Hepatocyte (in vitro differentiated cells): ENCODE data around the gene OR2L3. TPM values are rescaled to one million over a fixed set of nuclear protein-coding genes. Genes with fewer than 3 reads are reported as not detected.

Experiments
- DNase-seq: peaks from one replicate; pipeline ENCODE4 v3.0.0-alpha.2; 2016; ENCODE audit warnings: low spot score
- H2AFZ ChIP-seq: fragments of 200-600 bp; sonication (generic); 2 replicates; pipeline ENCODE4 v1.6.0; 2016; ENCODE audit warnings: antibody characterized with exemption, mild to moderate bottlenecking
- H3K27ac ChIP-seq: fragments of 200-600 bp; sonication (generic); 2 replicates; pipeline ENCODE4 v1.5.1; 2016; ENCODE audit warnings: mild to moderate bottlenecking
- H3K27me3 ChIP-seq: fragments of 200-600 bp; sonication (generic); 2 replicates; pipeline ENCODE4 v1.6.1; 2016
- H3K36me3 ChIP-seq: fragments of 200-600 bp; sonication (generic); replicated peaks from 2 replicates; pipeline ENCODE4 v1.5.1; 2016; ENCODE audit warnings: low read depth; ENCODE audit not compliant: insufficient read depth
- H3K4me1 ChIP-seq: fragments of 200-600 bp; sonication (generic); 2 replicates; pipeline ENCODE4 v1.5.1; 2016; ENCODE audit warnings: mild to moderate bottlenecking, moderate library complexity; ENCODE audit not compliant: insufficient read depth
- H3K4me2 ChIP-seq: fragments of 200-600 bp; sonication (generic); 2 replicates; pipeline ENCODE4 v1.6.0; 2016
- H3K4me3 ChIP-seq: fragments of 200-600 bp; sonication (generic); 2 replicates; pipeline ENCODE4 v1.5.1; 2016; ENCODE audit warnings: mild to moderate bottlenecking
- H3K79me2 ChIP-seq: fragments of 200-600 bp; sonication (generic); 2 replicates; pipeline ENCODE4 v1.6.0; 2017; ENCODE audit warnings: mild to moderate bottlenecking
- H3K9me2 ChIP-seq: fragments of 200-600 bp; sonication (generic); replicated peaks from 2 replicates; pipeline ENCODE4 v1.6.0; 2017; ENCODE audit warnings: mild to moderate bottlenecking; ENCODE audit not compliant: insufficient read depth
- H3K9me3 ChIP-seq: fragments of 200-600 bp; sonication (generic); 2 replicates; pipeline ENCODE4 v1.5.1; 2016; ENCODE audit warnings: low read depth, mild to moderate bottlenecking
- H4K20me1 ChIP-seq: fragments of 200-600 bp; sonication (generic); 2 replicates; pipeline ENCODE4 v1.6.0; 2016; ENCODE audit warnings: mild to moderate bottlenecking; ENCODE audit not compliant: insufficient read depth, poor library complexity, severe bottlenecking
- CTCF ChIP-seq: fragments of 200-600 bp; sonication (generic); IDR thresholded peaks from 2 replicates; pipeline ENCODE4 v1.5.1; 2016; ENCODE audit warnings: antibody characterized with exemption, mild to moderate bottlenecking; ENCODE audit not compliant: poor library complexity
- EZH2 ChIP-seq: fragments of 200-600 bp; sonication (generic); IDR thresholded peaks from 2 replicates; pipeline ENCODE4 v1.6.1; 2016; ENCODE audit warnings: antibody characterized with exemption, mild to moderate bottlenecking, borderline replicate concordance
- EZH2phosphoT487 ChIP-seq: fragments of 200-600 bp; sonication (generic); IDR thresholded peaks from one replicate; pipeline ENCODE4 v1.6.1; 2018; ENCODE audit warnings: antibody characterized with exemption, mild to moderate bottlenecking, low read depth, moderate library complexity; ENCODE audit not compliant: unreplicated experiment, severe bottlenecking
- WGBS: methylation state at CpG from one replicate; pipeline ENCODE4 v1.1.6; 2016; ENCODE audit warnings: low lambda C conversion rate; ENCODE audit errors: missing lambda C conversion rate; 5-methylcytosine and 5-hydroxymethylcytosine counted together
- polyA plus RNA-seq: library from polyadenylated mRNA; unstranded; fragments of >200 nt; fragmentation: Nextera tagmentation; extraction: Ambion mirVana; gene quantifications from 2 replicates; pipeline ENCODE4 v1.2.1, GENCODE V29; 2016
- total RNA-seq: library from RNA; depleted of rRNA; stranded (reverse); fragments of >200 nt; gene quantifications from 2 replicates; pipeline ENCODE4 v1.2.3, GENCODE V29; 2014

The OR2L3 gene
- total RNA-seq (not detected in 2 replicates), polyA plus RNA-seq (not detected in 2 replicates)

GRCh38 chr1:248046536-248046935 lies at the start of gene OR2L3:
TSS of gene OR2L3 (plus strand) at chr1:248046836. CDS start at chr1:248060682, 13,846 bp downstream.
- TF ChIP-seq EZH2 (no peak), EZH2phosphoT487 (no peak), CTCF (no peak)
- Histone ChIP-seq H3K36me3 (no peaks in the 10 kb centered on the region), H3K79me2 (no peaks in the 10 kb centered on the region), H3K9me2 (no peaks in the 10 kb centered on the region), H3K4me1 (no peaks in the 10 kb centered on the region), H2AFZ (no peak within 1 kb of the TSS), H3K27me3 (no peaks in the 10 kb centered on the region), H4K20me1 (no peaks in the 10 kb centered on the region), H3K4me2 (no peak within 1 kb of the TSS), H3K9me3 (peaks cover 5% of the 10 kb centered on the region), H3K27ac (no peak within 1 kb of the TSS), H3K4me3 (no peak within 1 kb of the TSS)
- no peak for DNase-seq
- WGBS, result 63% methylated on average over 2 of the region's 2 CpGs

GRCh38 chr1:247998811-247999210 lies 47.8 kb upstream of the OR2L3 start:
- Histone ChIP-seq H3K27me3 (no peaks in the 10 kb centered on the region), H2AFZ (no peak overlapping the region), H3K4me1 (no peaks in the 10 kb centered on the region), H3K4me3 (no peak overlapping the region), H3K36me3 (no peaks in the 10 kb centered on the region), H3K79me2 (no peaks in the 10 kb centered on the region), H3K9me2 (no peaks in the 10 kb centered on the region), H3K9me3 (no peaks in the 10 kb centered on the region), H3K27ac (no peak overlapping the region), H4K20me1 (no peaks in the 10 kb centered on the region), H3K4me2 (no peak overlapping the region)
- TF ChIP-seq CTCF (no peak), EZH2 (no peak), EZH2phosphoT487 (no peak)
- no peak for DNase-seq
- 13% methylated on average over 2 of the region's 2 CpGs for WGBS

GRCh38 chr1:248000169-248000568 lies 46.5 kb upstream of the OR2L3 start:
- DNase-seq, result no peak
- Histone ChIP-seq H3K36me3 (no peaks in the 10 kb centered on the region), H3K9me2 (no peaks in the 10 kb centered on the region), H3K27ac (no peak overlapping the region), H2AFZ (no peak overlapping the region), H4K20me1 (no peaks in the 10 kb centered on the region), H3K79me2 (no peaks in the 10 kb centered on the region), H3K9me3 (no peaks in the 10 kb centered on the region), H3K4me2 (no peak overlapping the region), H3K27me3 (no peaks in the 10 kb centered on the region), H3K4me1 (no peaks in the 10 kb centered on the region), H3K4me3 (no peak overlapping the region)
- TF ChIP-seq CTCF (no peak), EZH2 (no peak), EZH2phosphoT487 (no peak)
- WGBS, result 77% methylated on average over 1 of the region's 1 CpG

- Histone ChIP-seq H2AFZ (no peak overlapping the region), H4K20me1 (no peaks in the 10 kb centered on the region), H3K4me3 (no peak overlapping the region), H3K9me2 (no peaks in the 10 kb centered on the region), H3K27me3 (no peaks in the 10 kb centered on the region), H3K4me1 (no peaks in the 10 kb centered on the region), H3K4me2 (no peak overlapping the region), H3K79me2 (no peaks in the 10 kb centered on the region), H3K9me3 (no peaks in the 10 kb centered on the region), H3K36me3 (no peaks in the 10 kb centered on the region), H3K27ac (no peak overlapping the region)
- TF ChIP-seq CTCF (no peak), EZH2 (no peak), EZH2phosphoT487 (no peak)
- DNase-seq, result no peak
- WGBS, result 54% methylated on average over 1 of the region's 1 CpG
Measured at GRCh38 chr1:248007778-248008177, 38.9 kb upstream of the OR2L3 start.
